Inferior parietal cortex (tissue), 1 donor: ENCODE results near the gene PLIN3.
"Not testable (repeated sequence)": the region's sequence is repeated elsewhere in the genome, so short reads cannot be mapped to it uniquely, and the experiment has no call there.

Experiments
- DNase-seq: peaks from one replicate; pipeline ENCODE4 v3.0.0-alpha.2; 2016; ENCODE audit errors: extremely low spot score

PLIN3 gene

DNA sequence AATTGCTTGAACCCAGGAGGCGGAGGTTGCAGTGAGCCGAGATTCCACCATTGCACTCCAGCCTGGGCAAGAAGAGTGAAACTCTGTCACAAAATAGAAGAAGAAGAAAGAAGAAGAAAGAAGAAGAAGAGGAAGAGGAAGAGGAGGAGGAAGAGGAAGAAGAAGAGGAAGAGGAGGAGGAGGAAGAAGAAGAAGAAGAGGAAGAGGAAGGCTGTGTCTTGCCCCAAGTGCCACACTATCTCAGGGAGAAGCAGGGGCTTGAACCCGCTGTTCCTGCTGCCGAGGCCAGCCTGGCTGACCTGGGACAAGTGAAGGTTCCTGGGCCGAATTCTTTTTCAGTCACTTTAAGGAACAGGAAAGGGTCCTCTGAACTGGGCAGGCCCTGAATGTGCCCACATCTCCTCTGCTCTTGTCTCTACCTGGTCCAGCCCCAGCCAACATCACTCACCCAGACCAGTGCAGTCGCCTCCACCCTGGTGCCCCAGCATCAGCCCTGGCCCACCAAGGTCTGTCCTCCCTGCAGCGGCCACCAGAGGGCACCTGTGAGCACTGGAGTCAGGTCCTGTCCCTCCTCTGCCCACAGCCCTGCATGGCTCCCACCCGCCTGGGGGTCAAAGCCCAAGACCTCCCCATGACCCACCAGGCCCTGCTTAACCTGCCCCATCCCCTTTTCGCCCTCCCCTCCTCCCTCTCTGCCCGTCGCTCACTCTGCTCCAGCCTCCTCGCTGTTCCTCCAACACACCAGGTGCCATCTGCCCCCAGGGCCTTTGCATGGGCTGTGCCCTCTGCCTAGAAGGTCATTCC is 55.9 kb downstream of the PLIN3 start:
- peak; percentile 60 for DNase-seq

DNA sequence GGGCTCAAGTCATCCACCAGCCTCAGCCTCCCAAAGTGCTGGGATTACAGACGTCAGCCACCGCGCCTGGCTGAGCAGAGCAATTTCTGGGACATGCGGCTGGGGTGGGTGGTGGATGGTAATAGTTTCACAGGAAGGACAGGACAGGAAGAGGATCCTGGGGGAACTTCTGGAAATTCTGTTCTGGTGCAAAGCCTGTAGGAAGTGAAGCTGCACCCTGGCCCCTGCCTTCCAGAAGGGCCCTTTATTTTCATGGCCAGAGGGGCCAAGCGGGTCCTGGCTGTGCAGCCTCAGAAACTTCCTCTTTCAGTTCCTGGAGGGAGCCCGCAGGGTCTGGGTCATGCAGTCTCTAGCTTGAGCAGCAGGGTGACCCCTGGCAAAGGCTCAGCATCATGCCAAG is 60.3 kb downstream of the PLIN3 start:
- DNase-seq, result no peak

DNA sequence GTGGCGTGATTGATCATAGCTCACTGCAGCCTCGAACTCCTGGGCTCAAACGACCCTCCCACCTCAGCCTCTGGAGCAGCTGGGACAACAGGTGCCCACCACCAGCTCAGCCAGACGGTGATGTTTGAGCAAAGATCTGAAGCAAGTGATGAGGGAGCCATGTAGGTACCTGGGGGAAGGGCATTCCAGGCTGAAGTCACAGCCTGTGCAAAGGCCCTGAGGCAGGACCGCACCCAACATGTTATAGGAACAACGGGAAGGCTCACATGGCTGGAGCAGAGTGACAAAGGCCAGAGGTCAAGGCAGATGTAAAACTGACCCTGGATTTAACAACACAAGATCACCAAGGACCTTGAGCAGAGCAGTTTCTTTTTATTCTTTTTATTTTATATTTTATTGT is 61.1 kb downstream of the PLIN3 start:
- no peak for DNase-seq

DNA sequence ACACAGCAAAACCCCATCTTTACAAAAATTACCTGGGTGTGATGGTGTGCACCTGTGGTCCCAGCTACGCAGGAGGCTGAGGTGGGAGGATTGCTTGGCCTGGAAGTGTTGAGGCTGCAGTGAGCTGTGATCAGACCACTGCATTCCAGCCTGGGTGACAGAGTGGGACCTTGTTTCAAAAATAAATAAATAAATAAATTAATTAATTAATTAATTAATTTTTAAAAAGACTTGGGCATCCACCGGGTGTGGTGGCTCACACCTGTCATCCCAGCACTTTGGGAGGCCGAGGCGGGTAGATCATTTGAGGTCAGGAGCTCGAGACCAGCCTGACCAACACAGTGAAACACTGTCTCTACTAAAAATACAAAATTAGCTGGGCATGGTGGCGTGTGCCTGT is 62.3 kb downstream of the PLIN3 start:
- DNase-seq, result not testable (repeated sequence)

DNA sequence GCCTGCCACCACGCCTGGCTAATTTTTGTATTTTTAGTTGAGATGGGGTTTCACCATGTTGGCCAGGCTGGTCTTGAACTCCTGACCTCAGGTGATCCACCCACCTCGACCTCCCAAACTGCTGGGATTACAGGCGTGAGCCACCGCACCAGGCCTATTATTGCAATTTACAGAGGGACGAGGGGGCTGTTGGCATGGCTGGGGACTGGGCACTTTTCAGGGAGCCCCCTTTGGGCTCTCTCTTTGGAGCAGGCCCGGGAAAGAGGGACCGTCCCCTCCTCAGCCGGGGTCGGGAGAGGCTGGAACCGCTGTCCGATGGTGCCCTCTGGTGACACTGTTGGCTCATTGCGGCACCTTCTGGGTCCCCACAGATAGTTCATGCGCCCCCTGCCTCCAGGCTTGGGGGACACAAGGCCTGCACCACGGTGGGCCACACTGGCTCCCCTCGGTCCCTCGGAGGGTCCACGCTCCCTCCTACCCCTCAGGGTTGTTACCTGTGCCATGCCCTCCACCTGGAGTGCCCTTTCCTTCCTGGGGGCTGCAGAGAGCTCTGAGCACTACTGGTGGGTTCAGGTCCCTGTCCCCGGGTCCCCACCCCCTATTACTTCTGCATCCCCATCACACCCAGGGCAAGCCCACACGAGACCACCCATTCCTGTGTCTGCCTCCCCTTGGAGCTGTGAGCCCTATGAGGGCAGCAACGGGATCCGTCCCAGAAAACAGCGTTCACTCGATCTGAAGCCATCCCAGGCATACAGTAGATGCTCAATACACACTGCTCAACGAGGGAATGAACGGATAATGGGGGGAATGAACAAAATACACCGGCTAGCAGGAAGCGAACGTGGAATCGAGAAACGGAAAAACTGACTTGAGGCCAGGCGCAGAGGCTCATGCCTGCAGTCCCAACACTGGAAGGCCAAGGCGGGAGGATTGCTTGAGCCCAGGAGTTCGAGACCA is 63.5 kb downstream of the PLIN3 start:
- DNase-seq, result peak; percentile 43

DNA sequence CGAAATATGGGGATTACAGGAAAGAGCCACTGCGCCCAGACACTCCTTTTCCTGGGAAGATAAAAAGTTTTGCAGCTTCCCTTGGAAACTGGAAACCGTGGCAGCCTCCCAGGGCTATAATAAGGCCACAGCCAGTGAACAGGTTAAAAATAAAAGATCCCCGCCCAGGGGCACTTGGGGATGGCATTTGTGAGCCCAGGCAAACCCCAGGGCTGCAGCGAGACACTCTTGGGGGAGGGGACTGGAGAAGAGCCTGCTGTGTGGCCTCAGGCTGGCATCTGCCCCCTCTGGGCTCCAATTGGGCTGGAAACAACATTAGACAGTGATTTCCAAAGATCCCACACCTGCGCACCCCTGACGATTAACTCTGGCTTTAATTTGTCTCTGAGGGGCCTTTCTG is 64.8 kb downstream of the PLIN3 start:
- no peak for DNase-seq

DNA sequence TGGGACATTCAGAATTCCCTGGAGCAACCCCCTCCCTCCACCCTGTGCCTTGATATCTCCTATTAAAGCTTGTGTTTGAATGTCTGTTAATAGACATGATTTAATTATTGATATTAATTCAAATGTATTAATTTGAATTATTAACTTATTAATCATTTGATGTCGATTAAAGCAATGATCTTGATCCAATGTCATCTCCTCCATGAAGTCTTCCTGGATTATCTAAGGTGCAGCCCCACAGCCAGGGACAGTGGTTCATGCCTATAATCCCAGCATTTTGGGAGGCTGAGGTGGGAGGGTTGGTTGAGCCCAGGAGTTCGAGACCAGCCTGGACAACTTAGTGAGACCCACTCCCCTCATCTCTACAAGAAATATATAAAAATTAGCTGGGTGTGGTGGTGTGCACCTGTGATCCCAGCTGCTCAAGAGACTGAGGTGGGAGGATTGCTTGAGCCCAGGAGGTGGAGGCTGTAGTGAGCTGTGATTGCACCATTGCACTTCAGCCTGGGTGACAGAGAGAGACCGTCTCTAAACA is 66.3 kb downstream of the PLIN3 start:
- no peak for DNase-seq

DNA sequence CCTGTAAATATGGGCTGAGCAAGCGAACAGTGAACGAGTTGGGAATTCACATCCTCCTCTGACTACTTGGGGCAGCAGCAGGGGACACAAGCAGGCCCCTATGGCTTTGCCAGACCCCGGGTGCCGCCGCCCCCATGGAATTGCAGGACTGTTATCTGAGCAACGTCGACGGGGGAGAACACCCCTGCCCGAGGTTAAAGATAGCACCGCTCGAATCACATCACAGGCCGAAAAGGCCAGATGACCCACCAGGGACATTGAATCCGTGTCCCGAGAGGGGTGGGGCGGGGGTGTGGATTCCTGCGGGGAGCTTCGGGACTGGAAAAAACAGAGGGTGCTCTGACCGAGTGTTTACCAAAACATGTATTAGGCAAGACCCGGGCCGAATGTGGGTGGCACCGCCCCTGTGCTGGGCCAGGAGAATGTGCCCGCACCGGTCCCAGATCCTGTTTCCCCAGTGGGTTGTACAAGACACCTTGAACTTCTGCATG is 66.8 kb downstream of the PLIN3 start:
- DNase-seq, result no peak

DNA sequence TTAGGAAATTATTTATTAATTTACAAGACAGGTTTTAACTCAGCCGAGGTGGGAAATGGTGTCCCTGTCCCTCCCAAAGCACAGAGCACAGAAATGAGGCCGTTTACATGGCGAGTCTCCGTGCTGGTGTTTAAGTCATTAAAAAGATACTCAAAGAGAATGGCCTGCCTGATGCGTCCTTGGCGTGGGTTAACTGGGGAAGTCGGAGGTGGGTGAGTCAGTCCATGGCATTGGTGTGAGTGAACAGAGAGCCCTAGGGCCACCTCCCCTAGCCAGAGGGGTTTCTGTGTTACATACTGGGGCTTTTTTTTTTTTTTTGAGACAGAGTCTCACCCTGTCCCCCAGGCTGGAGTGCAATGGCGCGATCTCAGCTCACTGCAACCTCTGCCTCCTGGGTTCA is 72.1 kb downstream of the PLIN3 start:
- no peak for DNase-seq

DNA sequence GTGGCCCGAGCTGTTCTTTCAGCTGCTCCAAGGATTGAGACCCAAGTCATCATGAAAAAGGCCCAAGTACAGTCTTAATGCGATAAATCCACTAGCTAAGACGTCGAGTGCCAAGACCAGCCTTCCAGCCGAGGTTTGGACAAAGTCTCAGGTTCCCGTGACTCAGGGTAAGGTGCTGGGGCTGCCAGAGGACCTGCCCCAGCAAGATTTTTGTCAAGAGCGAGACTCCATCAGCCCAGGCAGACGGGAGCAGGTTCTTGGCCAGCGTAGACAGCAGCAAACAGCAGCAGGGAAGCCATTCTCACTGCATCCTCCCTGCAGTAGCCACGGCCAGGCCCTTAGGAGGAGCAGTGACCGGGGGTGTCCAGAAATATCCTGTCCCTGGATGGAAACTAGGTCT is 72.5 kb downstream of the PLIN3 start:
- DNase-seq, result no peak

DNA sequence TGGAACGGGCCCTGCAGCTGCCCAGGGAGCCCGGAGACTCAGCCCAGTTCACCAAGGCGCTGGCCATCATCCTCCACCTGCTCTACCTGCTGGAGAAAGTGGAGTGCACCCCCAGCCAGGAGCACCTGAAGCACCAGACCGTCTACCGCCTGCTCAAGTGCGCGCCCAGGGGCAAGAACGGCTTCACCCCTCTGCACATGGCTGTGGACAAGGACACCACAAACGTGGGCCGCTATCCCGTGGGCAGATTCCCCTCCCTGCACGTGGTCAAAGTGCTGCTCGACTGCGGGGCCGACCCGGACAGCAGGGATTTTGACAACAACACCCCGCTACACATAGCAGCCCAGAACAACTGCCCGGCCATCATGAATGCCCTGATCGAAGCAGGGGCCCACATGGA is 74.2 kb downstream of the PLIN3 start:
- DNase-seq, result not testable (repeated sequence)

DNA sequence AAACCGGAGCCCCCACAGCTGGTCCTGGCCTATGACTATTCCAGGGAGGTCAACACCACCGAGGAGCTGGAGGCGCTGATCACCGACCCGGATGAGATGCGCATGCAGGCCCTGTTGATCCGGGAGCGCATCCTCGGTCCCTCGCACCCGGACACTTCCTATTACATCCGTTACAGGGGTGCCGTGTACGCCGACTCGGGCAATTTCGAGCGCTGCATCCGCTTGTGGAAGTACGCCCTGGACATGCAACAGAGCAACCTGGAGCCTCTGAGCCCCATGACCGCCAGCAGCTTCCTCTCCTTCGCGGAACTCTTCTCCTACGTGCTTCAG is 74.6 kb downstream of the PLIN3 start:
- not testable (repeated sequence) for DNase-seq

DNA sequence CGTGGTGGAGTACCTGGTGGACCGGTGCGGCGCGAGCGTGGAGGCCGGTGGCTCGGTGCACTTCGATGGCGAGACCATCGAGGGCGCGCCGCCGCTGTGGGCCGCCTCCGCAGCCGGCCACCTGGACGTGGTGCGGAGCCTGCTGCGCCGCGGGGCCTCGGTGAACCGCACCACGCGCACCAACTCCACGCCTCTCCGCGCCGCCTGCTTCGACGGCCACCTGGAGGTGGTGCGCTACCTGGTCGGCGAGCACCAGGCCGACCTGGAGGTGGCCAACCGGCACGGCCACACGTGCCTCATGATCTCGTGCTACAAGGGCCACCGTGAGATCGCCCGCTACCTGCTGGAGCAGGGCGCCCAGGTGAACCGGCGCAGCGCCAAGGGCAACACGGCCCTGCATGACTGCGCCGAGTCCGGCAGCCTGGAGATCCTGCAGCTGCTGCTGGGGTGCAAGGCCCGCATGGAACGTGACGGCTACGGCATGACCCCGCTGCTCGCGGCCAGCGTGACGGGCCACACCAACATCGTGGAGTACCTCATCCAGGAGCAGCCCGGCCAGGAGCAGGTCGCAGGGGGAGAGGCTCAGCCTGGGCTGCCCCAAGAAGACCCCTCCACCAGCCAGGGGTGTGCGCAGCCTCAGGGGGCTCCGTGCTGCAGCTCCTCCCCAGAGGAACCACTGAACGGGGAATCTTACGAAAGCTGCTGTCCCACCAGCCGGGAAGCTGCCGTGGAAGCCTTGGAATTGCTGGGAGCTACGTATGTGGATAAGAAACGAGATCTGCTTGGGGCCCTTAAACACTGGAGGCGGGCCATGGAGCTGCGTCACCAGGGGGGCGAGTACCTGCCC is 75.2 kb downstream of the PLIN3 start:
- not testable (repeated sequence) for DNase-seq

DNA sequence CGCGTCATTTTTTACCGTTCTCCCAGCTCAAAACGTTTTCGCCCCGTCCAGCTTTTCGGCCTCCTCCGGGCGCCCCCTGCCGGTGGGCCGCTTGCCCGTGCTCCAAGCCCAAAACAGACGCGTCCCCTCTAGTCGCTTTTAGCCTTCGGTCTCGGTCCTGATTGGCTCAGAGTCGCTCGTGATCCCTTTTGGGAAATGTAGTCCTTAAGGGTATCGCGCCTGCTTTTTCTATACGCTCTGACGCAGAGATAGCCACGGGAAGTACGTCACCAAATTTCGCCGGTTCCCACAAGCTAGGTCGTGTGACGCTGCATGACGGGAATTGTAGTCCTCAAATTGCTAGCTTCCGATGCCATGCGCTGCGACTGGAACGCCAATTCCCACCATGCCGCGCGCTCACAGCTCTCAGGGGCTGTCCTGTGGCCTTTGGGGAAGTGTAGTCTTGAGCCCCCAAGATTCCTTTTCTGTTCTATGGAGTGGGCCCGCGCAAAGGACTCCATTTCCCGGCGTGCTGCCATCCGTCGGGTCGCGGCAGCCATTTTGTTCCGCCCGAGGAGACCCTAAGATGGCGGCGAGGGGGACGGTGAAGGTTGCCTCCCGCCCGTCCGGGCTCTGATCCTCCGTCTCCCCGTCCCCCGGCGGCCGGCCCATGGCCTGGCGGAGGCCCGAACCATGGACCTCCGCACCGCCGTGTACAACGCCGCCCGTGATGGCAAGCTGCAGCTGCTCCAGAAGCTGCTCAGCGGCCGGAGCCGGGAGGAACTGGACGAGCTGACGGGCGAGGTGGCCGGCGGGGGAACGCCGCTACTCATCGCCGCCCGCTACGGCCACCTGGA is 76.1 kb downstream of the PLIN3 start, which contains the start of gene FEM1A:
Gene FEM1A, plus strand, starts transcription at position 552 of the 836 bp plus-strand sequence. Its CDS starts 121 bp downstream, at position 673.
- DNase-seq, result peak; percentile 100
